ENCODE data around the gene HOXC13. TPM values are rescaled to one million over a fixed set of nuclear protein-coding genes. Genes with fewer than 3 reads are reported as not detected.

HOXC13 gene
- total RNA-seq, 1 donor from 2014 or later: not detected

DNA sequence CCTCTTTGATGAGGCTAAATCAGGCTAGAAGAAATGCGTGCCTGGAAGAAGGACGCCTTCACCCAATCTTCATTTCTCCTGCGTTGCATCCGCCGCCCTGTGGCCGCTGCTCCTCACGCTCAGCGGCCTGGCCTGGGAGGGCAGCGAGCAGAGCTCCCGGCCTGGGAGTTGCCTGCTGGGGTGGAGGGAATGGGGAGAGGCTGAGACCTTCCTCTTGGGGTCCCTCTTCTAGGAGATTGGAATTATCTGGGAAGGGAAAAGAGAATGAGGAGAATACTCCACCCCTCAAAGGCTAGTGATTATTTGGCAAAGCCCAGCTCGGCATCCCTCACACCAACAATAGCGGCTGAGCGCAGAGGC, 13.7 kb downstream of the HOXC13 start:
- ATAC-seq (no peak), DNase-seq (no peak)
- Histone ChIP-seq H3K4me3 (no peak overlapping the region), H3K27me3 (peaks cover 98% of the 10 kb centered on the region), H3K27ac (no peak overlapping the region), H3K4me1 (no peaks in the 10 kb centered on the region), H3K36me3 (no peaks in the 10 kb centered on the region), H3K9me3 (no peaks in the 10 kb centered on the region)
- TF ChIP-seq, protein P1, sequence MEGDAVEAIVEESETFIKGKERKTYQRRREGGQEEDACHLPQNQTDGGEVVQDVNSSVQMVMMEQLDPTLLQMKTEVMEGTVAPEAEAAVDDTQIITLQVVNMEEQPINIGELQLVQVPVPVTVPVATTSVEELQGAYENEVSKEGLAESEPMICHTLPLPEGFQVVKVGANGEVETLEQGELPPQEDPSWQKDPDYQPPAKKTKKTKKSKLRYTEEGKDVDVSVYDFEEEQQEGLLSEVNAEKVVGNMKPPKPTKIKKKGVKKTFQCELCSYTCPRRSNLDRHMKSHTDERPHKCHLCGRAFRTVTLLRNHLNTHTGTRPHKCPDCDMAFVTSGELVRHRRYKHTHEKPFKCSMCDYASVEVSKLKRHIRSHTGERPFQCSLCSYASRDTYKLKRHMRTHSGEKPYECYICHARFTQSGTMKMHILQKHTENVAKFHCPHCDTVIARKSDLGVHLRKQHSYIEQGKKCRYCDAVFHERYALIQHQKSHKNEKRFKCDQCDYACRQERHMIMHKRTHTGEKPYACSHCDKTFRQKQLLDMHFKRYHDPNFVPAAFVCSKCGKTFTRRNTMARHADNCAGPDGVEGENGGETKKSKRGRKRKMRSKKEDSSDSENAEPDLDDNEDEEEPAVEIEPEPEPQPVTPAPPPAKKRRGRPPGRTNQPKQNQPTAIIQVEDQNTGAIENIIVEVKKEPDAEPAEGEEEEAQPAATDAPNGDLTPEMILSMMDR (IDR thresholded peaks at IDR 0.05): no peak
- intact Hi-C loops (cut with DNase I): no loop called here

DNA sequence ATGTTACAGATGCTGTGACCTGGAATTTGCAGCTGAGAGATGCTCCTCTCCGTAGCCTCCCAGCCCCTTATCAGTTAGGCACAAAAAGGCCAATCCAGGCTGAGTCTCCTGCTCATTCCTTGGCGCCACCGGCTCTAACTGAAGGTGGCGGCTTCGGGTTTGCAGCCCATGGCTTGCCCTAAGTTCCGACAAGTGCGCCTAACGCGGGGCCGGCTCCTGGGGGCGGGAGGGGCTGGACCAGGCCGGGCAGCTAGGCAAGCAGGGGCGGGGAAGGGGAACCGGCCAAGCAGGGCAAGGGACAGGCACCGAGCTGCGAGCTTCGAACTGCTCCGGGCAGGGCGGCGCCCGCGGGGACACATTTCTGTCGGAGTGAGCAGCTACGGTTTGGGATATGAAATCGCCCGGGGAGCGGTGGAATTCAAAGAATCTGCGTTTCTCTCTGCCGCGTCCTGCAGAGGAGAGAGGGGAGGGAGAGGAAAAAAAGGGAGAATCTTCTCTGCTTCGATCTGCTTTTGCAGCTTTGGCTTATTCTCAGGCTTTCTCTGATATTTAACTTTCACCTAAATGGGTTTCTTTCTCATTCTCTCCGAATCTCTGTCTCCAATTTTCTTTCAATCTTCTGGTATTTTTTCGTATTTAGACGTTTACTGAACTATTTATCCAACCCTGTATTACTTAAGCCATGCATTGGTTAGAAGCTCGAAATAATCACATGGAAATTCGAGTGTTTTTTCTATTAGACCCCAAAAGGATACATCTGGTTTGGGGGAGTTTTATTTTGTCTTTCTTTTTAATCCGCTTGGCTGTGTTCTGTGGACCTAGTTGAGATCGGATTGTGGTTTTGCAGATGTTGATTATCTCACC, 14.5 kb downstream of the HOXC13 start:
- ATAC-seq (no peak), DNase-seq (no peak)
- H3K27ac ChIP-seq: no peak overlapping the region
- peaks cover 100% of the 10 kb centered on the region for H3K27me3 ChIP-seq
- H3K36me3 ChIP-seq: no peaks in the 10 kb centered on the region
- no peaks in the 10 kb centered on the region for H3K9me3 ChIP-seq
- TF ChIP-seq, protein P1 (IDR thresholded peaks at IDR 0.05): no peak
- no peaks in the 10 kb centered on the region for H3K4me1 ChIP-seq
- H3K4me3 ChIP-seq: no peak overlapping the region
- intact Hi-C loops (cut with DNase I): no loop called here

DNA sequence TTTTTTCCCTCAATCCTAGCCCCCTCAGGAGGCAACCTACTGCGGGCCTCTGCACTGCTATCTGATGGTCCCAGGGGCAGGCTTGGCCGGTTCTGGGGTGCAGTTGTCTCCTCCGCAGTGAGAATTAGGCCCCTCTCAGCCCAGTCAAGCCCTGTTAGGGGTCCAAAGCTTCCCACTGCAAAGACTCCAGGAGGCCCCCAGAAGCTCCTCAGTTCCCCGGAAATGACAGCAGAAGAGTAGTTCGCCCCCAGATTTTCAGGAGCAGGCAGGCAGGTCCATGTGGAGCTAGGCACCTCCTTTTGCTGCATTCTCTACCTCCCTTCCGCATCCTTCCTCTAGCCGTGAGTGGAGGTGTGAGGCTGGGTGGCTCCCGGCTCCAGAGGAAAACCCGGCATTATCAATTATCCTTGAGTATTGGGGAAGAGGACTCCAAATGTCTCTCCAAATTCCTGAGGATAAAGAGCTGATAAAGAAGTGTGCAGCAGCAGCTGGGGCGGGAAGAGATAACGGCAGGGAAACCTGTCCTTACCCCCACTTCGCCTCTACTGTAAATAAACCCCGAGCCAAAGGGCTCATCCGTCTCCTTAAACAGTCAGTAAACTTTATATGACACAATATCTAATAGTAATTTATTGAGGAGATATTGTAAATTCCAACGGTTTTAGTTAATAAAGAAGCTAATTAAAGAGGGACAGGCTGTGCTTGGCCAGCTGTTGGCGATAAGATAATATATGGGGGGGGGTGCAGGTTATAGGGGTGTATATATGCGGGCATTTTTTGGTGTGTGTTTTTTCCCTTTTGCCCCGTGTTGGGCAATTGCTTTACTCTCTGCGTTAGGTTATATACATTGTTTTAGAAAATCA, 15.4 kb downstream of the HOXC13 start:
- H3K27me3 ChIP-seq: peaks cover 100% of the 10 kb centered on the region
- H3K27ac ChIP-seq: no peak overlapping the region
- DNase-seq: no peak
- H3K9me3 ChIP-seq: no peaks in the 10 kb centered on the region
- H3K4me3 ChIP-seq: no peak overlapping the region
- intact Hi-C loops (cut with DNase I): no loop called here
- no peaks in the 10 kb centered on the region for H3K4me1 ChIP-seq
- no peak for ATAC-seq
- TF ChIP-seq, protein P1 (IDR thresholded peaks at IDR 0.05): no peak
- H3K36me3 ChIP-seq: no peaks in the 10 kb centered on the region

DNA sequence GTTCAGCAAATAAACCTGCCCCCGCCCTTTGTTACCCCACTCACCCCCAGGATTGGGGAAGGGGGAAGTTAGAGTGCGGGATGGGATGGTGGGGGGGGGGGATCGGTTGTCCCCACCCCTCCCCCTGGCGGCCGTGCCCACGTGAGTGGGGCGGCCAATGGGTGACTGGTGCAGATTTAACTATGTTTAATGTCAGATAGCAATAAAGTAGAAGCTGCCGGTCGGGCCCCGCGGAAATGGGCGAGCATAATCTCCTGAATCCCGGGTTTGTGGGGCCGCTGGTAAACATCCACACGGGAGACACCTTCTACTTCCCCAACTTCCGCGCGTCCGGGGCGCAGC, 16.0 kb downstream of the HOXC13 start, which contains the start of gene HOXC12:
Gene HOXC12, plus strand, starts transcription at position 210 of the 342 bp plus-strand sequence. Its CDS starts 27 bp downstream, at position 237.
- intact Hi-C loops (cut with DNase I): no loop called here
- H3K27me3 ChIP-seq: peaks cover 100% of the 10 kb centered on the region
- no peaks in the 10 kb centered on the region for H3K9me3 ChIP-seq
- H3K4me3 ChIP-seq: no peak within 1 kb of the TSS
- TF ChIP-seq, protein P1 (IDR thresholded peaks at IDR 0.05): no peak
- no peak within 1 kb of the TSS for H3K27ac ChIP-seq
- no peaks in the 10 kb centered on the region for H3K4me1 ChIP-seq
- H3K36me3 ChIP-seq: no peaks in the 10 kb centered on the region
- DNase-seq: no peak
- no peak for ATAC-seq

DNA sequence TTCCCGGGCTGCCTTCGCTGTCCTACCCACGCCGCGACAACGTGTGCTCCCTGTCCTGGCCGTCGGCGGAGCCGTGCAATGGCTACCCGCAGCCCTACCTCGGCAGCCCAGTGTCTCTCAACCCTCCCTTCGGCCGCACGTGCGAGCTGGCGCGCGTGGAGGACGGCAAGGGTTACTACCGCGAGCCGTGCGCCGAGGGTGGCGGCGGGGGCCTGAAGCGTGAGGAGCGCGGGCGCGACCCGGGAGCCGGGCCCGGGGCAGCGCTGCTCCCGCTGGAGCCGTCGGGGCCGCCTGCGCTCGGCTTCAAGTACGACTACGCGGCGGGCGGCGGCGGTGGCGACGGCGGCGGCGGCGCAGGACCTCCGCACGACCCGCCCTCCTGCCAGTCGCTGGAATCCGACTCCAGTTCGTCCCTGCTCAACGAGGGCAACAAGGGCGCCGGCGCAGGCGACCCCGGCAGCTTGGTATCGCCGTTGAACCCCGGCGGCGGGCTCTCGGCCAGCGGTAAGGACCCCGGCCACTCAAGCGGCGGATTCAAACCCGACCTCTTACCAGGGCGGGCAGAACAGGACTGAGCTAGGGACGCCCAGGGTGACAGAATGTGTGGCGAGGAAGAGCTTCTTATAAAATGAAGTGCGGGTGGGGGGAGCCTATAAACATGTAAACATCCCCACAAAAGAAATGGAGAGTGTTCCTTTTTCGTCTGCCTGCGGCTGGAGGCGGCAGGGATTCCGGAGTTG, 16.6 kb downstream of the HOXC13 start:
- intact Hi-C loops (cut with DNase I): no loop called here
- no peak for ATAC-seq
- H3K27me3 ChIP-seq: peaks cover 100% of the 10 kb centered on the region

More for the DNA sequence above, 16.6 kb downstream of the HOXC13 start:
- Histone ChIP-seq H3K27ac (no peak overlapping the region), H3K36me3 (no peaks in the 10 kb centered on the region), H3K4me3 (no peak overlapping the region), H3K4me1 (no peaks in the 10 kb centered on the region), H3K9me3 (no peaks in the 10 kb centered on the region)
- no peak for DNase-seq
- TF ChIP-seq, protein P1 (IDR thresholded peaks at IDR 0.05): no peak
